Osteocyte (in vitro differentiated cells): Measurements from ENCODE around the gene SOD3. TPM values are rescaled to one million over a fixed set of nuclear protein-coding genes. Genes with fewer than 3 reads are reported as not detected.
A peak's percentile ranks its signal among the peaks of the same experiment; 100 is the strongest.

ENCODE experiments used
- DNase-seq: peaks from one replicate; pipeline ENCODE4 v3.0.0; 2021; ENCODE audit warnings: mixed read lengths; ENCODE audit not compliant: unreplicated experiment; ENCODE audit errors: extremely low spot score
- H3K27ac Mint-ChIP-seq: one replicate; pipeline ENCODE4 v1.8.0; 2021; ENCODE audit warnings: mild to moderate bottlenecking, mixed read lengths; ENCODE audit not compliant: unreplicated experiment
- H3K27me3 Mint-ChIP-seq: one replicate; pipeline ENCODE4 v1.8.0; 2021; ENCODE audit warnings: mixed read lengths; ENCODE audit not compliant: unreplicated experiment
- H3K36me3 Mint-ChIP-seq: one replicate; pipeline ENCODE4 v1.8.0; 2021; ENCODE audit warnings: mixed read lengths; ENCODE audit not compliant: unreplicated experiment
- H3K4me1 Mint-ChIP-seq: one replicate; pipeline ENCODE4 v1.8.0; 2021; ENCODE audit warnings: mixed read lengths; ENCODE audit not compliant: unreplicated experiment
- H3K4me3 Mint-ChIP-seq: one replicate; pipeline ENCODE4 v1.8.0; 2021; ENCODE audit warnings: mild to moderate bottlenecking, moderate library complexity, mixed read lengths; ENCODE audit not compliant: unreplicated experiment
- H3K9me3 Mint-ChIP-seq: one replicate; pipeline ENCODE4 v1.8.0; 2021; ENCODE audit warnings: mixed read lengths; ENCODE audit not compliant: unreplicated experiment
- total RNA-seq: library from RNA; stranded (reverse); gene quantifications from 2 replicates; pipeline ENCODE4 v1.2.1, GENCODE V29; 2021
- TF ChIP-seq, protein P1 (sequence below): fragments of 200-600 bp; sonication (generic); IDR thresholded peaks from 2 replicates; pipeline ENCODE4 v1.5.0; 2021; ENCODE audit warnings: antibody characterized with exemption, mild to moderate bottlenecking, moderate library complexity

The SOD3 gene
- total RNA-seq, 1 donor from 2014 or later, result 3.4 TPM

DNA sequence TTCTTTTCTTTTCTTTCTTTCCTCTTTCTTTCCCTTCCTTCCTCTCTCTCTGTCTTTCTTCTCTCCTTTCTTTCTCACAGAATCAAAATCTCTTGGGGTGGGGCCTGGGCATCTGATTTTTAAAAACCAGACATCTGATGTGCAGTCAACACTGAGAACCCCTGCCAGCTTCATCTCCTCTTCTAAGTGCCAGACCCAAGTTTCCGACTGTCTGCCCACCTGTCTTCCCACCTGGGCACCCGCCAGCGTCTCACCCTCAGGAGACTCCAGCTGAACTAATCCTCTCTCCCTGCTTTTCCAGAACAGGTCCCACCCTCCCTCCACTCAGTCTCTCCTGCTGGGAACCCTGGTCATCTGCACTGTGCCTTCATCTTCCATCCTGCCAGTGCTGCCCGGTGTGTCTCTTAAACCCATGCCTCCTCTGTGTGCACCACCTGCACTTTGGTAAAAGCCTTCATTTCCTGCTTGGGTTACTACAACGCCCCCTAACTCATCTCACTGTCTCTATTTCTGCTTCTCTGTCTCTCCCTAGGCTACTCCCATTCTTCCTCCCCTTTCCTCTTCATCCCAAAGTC is 2.8 kb downstream of the SOD3 start:
- TF ChIP-seq, protein P1, sequence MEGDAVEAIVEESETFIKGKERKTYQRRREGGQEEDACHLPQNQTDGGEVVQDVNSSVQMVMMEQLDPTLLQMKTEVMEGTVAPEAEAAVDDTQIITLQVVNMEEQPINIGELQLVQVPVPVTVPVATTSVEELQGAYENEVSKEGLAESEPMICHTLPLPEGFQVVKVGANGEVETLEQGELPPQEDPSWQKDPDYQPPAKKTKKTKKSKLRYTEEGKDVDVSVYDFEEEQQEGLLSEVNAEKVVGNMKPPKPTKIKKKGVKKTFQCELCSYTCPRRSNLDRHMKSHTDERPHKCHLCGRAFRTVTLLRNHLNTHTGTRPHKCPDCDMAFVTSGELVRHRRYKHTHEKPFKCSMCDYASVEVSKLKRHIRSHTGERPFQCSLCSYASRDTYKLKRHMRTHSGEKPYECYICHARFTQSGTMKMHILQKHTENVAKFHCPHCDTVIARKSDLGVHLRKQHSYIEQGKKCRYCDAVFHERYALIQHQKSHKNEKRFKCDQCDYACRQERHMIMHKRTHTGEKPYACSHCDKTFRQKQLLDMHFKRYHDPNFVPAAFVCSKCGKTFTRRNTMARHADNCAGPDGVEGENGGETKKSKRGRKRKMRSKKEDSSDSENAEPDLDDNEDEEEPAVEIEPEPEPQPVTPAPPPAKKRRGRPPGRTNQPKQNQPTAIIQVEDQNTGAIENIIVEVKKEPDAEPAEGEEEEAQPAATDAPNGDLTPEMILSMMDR, result no peak
- Mint-ChIP-seq H3K36me3 (no peaks in the 10 kb centered on the region), H3K27ac (no peak overlapping the region), H3K4me3 (no peak overlapping the region), H3K4me1 (peaks cover 36% of the 10 kb centered on the region), H3K27me3 (peaks cover 4% of the 10 kb centered on the region), H3K9me3 (no peaks in the 10 kb centered on the region)
- peak; percentile 30 for DNase-seq

DNA sequence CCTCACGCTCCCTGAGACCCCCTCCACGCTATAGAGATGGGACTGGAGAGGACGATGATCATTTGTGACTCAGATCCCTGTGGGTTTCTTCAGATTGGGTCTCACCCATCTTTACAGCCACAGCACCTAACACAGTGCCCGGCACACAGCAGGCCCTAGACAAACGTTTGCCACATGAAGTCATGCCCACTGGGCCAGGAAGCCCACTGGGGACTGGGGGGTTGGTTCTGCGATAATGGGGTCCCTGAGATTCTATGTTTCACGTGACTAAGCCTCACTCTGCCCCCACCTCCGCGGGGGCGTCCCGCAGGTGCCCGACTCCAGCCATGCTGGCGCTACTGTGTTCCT is 3.8 kb downstream of the SOD3 start:
- no peak overlapping the region for H3K27ac Mint-ChIP-seq
- TF ChIP-seq, protein P1, result no peak
- no peak overlapping the region for H3K4me3 Mint-ChIP-seq
- H3K9me3 Mint-ChIP-seq, result no peaks in the 10 kb centered on the region
- H3K4me1 Mint-ChIP-seq, result peaks cover 33% of the 10 kb centered on the region
- no peak for DNase-seq
- peaks cover 4% of the 10 kb centered on the region for H3K27me3 Mint-ChIP-seq
- no peaks in the 10 kb centered on the region for H3K36me3 Mint-ChIP-seq

DNA sequence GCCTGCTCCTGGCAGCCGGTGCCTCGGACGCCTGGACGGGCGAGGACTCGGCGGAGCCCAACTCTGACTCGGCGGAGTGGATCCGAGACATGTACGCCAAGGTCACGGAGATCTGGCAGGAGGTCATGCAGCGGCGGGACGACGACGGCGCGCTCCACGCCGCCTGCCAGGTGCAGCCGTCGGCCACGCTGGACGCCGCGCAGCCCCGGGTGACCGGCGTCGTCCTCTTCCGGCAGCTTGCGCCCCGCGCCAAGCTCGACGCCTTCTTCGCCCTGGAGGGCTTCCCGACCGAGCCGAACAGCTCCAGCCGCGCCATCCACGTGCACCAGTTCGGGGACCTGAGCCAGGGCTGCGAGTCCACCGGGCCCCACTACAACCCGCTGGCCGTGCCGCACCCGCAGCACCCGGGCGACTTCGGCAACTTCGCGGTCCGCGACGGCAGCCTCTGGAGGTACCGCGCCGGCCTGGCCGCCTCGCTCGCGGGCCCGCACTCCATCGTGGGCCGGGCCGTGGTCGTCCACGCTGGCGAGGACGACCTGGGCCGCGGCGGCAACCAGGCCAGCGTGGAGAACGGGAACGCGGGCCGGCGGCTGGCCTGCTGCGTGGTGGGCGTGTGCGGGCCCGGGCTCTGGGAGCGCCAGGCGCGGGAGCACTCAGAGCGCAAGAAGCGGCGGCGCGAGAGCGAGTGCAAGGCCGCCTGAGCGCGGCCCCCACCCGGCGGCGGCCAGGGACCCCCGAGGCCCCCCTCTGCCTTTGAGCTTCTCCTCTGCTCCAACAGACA is 4.4 kb downstream of the SOD3 start:
- no peaks in the 10 kb centered on the region for H3K9me3 Mint-ChIP-seq
- DNase-seq, result peak; percentile 84
- peak overlapping the region; percentile 52 for H3K4me3 Mint-ChIP-seq
- H3K27me3 Mint-ChIP-seq, result peaks cover 4% of the 10 kb centered on the region
- no peak overlapping the region for H3K27ac Mint-ChIP-seq
- TF ChIP-seq, protein P1, result no peak
- H3K4me1 Mint-ChIP-seq, result peaks cover 28% of the 10 kb centered on the region
- H3K36me3 Mint-ChIP-seq, result no peaks in the 10 kb centered on the region

DNA sequence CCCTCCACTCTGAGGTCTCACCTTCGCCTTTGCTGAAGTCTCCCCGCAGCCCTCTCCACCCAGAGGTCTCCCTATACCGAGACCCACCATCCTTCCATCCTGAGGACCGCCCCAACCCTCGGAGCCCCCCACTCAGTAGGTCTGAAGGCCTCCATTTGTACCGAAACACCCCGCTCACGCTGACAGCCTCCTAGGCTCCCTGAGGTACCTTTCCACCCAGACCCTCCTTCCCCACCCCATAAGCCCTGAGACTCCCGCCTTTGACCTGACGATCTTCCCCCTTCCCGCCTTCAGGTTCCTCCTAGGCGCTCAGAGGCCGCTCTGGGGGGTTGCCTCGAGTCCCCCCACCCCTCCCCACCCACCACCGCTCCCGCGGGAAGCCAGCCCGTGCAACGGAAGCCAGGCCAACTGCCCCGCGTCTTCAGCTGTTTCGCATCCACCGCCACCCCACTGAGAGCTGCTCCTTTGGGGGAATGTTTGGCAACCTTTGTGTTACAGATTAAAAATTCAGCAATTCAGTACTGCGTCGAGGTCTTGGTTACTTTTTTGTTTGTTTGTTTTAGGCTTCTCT is 5.0 kb downstream of the SOD3 start:
- H3K4me3 Mint-ChIP-seq, result peak overlapping the region; percentile 52
- no peaks in the 10 kb centered on the region for H3K9me3 Mint-ChIP-seq
- H3K36me3 Mint-ChIP-seq, result no peaks in the 10 kb centered on the region
- peaks cover 21% of the 10 kb centered on the region for H3K4me1 Mint-ChIP-seq
- TF ChIP-seq, protein P1, result no peak
- peak; percentile 65 for DNase-seq
- no peak overlapping the region for H3K27ac Mint-ChIP-seq
- peaks cover 4% of the 10 kb centered on the region for H3K27me3 Mint-ChIP-seq

DNA sequence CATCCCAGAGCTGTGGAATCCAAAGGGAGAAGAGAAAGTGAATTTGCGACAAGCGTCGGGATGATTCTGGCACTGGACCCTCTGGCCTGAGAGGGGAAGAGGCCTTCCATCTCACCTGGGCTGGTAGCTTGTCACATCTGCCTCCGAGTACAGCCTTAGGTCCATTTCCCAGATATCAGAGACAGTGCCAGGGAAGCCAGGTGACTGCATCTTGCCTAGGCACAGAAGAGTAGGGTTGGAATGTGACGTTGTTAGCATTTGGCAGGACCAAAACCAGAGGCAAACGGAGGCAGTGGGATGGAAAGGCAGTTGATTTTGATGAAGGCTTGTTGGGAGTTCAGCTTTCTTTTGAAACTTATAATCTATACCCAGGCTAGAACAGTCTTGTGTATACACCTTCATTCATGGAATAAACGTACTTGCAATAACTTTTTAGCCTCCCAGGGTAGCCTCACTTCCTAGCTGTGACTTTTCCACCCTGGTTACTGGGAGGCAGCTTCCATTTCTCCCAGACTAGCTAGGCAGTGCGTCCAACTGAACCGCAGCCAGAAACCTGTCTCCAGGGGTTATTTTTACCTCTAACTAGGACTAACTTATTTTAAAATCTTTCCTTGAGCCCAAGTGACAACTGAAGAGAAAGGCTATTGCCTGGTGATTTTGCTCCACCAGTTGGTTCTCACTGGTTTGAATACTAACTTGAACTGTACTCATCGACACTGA is 5.9 kb downstream of the SOD3 start:
- H3K27ac Mint-ChIP-seq, result no peak overlapping the region
- H3K36me3 Mint-ChIP-seq, result no peaks in the 10 kb centered on the region
- H3K9me3 Mint-ChIP-seq, result no peaks in the 10 kb centered on the region
- H3K4me1 Mint-ChIP-seq, result peaks cover 17% of the 10 kb centered on the region
- no peak overlapping the region for H3K4me3 Mint-ChIP-seq
- DNase-seq, result peak; percentile 15
- TF ChIP-seq, protein P1, result no peak
- H3K27me3 Mint-ChIP-seq, result peaks cover 4% of the 10 kb centered on the region
